DMS114 treated with DMSO at 0.1 percent for 48 hours (cell line): ENCODE results near the gene RLN2.

Experiments used
- DNase-seq: peaks from one replicate; lab custom pipeline; 2025; ENCODE audit not compliant: unreplicated experiment; lab: John Stamatoyannopoulos, UW

RLN2 gene

GRCh38 chr9:5269249-5269715 lies 35.2 kb downstream of the RLN2 start:
- DNase-seq: no peak

- DNase-seq: no peak
These were observed 38.6 kb downstream of the RLN2 start for GRCh38 chr9:5265939-5266338.

DNA sequence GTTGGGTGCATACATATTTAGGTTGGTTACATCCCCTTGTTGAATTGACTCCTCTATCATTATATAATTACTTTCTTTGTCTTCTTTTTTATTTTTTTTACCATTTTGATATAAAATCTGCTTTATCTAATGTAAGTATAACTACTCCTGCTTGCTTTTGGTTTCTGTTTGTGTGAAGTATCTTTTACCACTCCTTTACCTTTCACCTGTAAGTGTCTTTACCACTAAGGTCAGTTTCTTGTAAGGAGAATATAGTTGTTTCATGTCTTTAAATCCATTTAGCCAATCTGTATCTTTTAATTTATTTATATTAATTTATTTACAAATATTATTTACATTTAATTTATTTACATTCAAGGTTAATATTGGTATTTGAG lies 40.3 kb downstream of the RLN2 start:
- DNase-seq: no peak

DNA sequence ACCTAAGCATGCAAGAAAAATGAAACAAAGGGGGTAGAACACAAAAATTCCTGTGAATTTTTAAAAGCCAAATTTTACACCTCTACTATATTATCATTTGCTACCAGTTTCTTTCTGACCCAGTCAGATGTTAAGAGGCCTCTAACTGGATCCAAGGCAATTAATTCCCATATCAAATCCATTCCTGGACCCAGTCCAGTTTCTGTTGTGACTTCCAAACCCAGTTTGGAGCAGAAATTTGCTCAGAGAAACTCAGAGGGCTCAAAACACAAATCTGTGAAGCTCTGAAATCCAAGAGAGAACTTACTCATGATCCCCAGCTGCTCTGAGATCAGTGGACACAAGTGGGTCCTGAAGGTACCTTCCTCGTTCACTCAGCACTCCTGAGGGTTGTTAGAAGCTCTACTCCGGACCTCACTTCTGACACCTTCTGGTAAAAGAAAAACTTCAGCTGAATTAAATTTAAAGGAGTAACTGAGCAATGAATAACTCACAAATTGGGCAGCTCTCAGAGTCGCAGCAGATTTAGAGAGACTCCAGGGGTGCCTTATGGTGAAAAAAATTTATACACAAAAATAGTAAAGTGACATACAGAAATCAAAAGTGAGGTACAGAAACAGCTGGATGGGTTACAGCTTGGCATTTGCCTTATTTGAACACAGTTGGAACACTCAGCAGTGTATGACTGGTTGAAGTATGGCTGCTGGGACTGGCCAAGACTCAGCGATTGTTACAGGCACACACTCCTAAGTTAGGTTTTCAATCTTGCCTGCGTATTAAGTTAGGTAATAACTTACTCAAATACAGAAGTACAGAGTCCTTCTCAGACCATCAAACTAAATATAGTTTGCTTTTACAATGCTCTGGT lies 40.9 kb downstream of the RLN2 start:
- DNase-seq: no peak
